ENCODE results near the gene C4orf33.

The C4orf33 gene

GRCh38 chr4:129077326-129077725 is 18.6 kb upstream of the C4orf33 start:
- TF ChIP-seq NFRKB (IDR thresholded peaks at IDR 0.05) (no peak), FOXK2 (IDR thresholded peaks at IDR 0.05) (no peak), ZNF384 (IDR thresholded peaks at IDR 0.05) (no peak), ELF4 (IDR thresholded peaks at IDR 0.05) (no peak), SP1 (IDR thresholded peaks at IDR 0.05) (no peak), FOXM1 (IDR thresholded peaks at IDR 0.05; ENCODE audit: borderline replicate concordance) (no peak)
- DNase-seq (ENCODE audit: extremely low spot score): no peak
- CTCF ChIA-PET: no interaction called here
- POLR2A ChIA-PET: interaction anchor here (1.5 kb wide), 1 partner anchor 16 kb away, joined by 4 read pairs; the partner anchor contains the start of gene SCLT1

- CTCF ChIA-PET: no interaction called here
- POLR2A ChIA-PET: no interaction called here
- no peak for TF ChIP-seq PKNOX1 (IDR thresholded peaks at IDR 0.05)
- no peak for TF ChIP-seq TARDBP (IDR thresholded peaks at IDR 0.05)
- no peak for DNase-seq (ENCODE audit: extremely low spot score)
These were observed 15.8 kb upstream of the C4orf33 start for GRCh38 chr4:129080129-129080528.

- DNase-seq (ENCODE audit: extremely low spot score): no peak
- ChIA-PET POLR2A (interaction anchor here (1.3 kb wide), 1 partner anchor 10 kb away, joined by 4 read pairs; no protein-coding TSS in a partner anchor), CTCF (interaction anchor here (0.7 kb wide), 2 partner anchors 140 to 151 kb away, joined by 3 to 5 read pairs; no protein-coding TSS in a partner anchor)
- no peak for TF ChIP-seq FOXM1 (IDR thresholded peaks at IDR 0.05; ENCODE audit: borderline replicate concordance)
- no peak for TF ChIP-seq TARDBP (IDR thresholded peaks at IDR 0.05)
- TF ChIP-seq CTBP1 (IDR thresholded peaks at IDR 0.05; ENCODE audit: borderline replicate concordance): no peak
- no peak for TF ChIP-seq HDGF (IDR thresholded peaks at IDR 0.05; ENCODE audit: borderline replicate concordance)
- no peak for TF ChIP-seq NFRKB (IDR thresholded peaks at IDR 0.05)
- no peak for TF ChIP-seq ZNF384 (IDR thresholded peaks at IDR 0.05)
- no peak for TF ChIP-seq ARNT (IDR thresholded peaks at IDR 0.05)
- no peak for TF ChIP-seq BHLHE40 (IDR thresholded peaks at IDR 0.05; ENCODE audit: borderline replicate concordance)
- TF ChIP-seq FOXA1 (IDR thresholded peaks at IDR 0.05): no peak
- no peak for TF ChIP-seq PKNOX1 (IDR thresholded peaks at IDR 0.05)
- TF ChIP-seq FOXK2 (IDR thresholded peaks at IDR 0.05): no peak
- no peak for TF ChIP-seq SP1 (IDR thresholded peaks at IDR 0.05)
- TF ChIP-seq LEF1 (IDR thresholded peaks at IDR 0.05; ENCODE audit: borderline replicate concordance): no peak
- no peak for TF ChIP-seq SUZ12 (IDR thresholded peaks at IDR 0.05)
- TF ChIP-seq L3MBTL2 (conservative IDR thresholded peaks at IDR 0.05): no peak
These were observed 13.7 kb upstream of the C4orf33 start for GRCh38 chr4:129082302-129082701.

- CTCF ChIA-PET: no interaction called here
- POLR2A ChIA-PET: no interaction called here
- TF ChIP-seq HDGF (IDR thresholded peaks at IDR 0.05; ENCODE audit: borderline replicate concordance) (no peak), BHLHE40 (IDR thresholded peaks at IDR 0.05; ENCODE audit: borderline replicate concordance) (no peak), CTBP1 (IDR thresholded peaks at IDR 0.05; ENCODE audit: borderline replicate concordance) (no peak), TARDBP (IDR thresholded peaks at IDR 0.05) (no peak), FOXM1 (IDR thresholded peaks at IDR 0.05; ENCODE audit: borderline replicate concordance) (no peak)
- DNase-seq (ENCODE audit: extremely low spot score): no peak
These were observed 10.5 kb upstream of the C4orf33 start for GRCh38 chr4:129085472-129085871.

- CTCF ChIA-PET: no interaction called here
- DNase-seq (ENCODE audit: extremely low spot score): no peak
- POLR2A ChIA-PET: no interaction called here
- no peak for TF ChIP-seq BHLHE40 (IDR thresholded peaks at IDR 0.05; ENCODE audit: borderline replicate concordance)
These were observed 8.4 kb upstream of the C4orf33 start for GRCh38 chr4:129087516-129087915.

GRCh38 chr4:129092631-129093190 is 3.2 kb upstream of the C4orf33 start:
- POLR2A ChIA-PET: interaction anchor here (0.9 to 2.1 kb wide), 8 partner anchors 10 to 609 kb away, joined by 3 to 7 read pairs (median 4); no protein-coding TSS in a partner anchor

GRCh38 chr4:129093191-129093920 is 2.6 kb upstream of the C4orf33 start, which contains the start of gene SCLT1:
Gene SCLT1 (minus strand): TSS chr4:129093539. CDS start chr4:129093103, 436 bp downstream.
- peak; percentile 92 for DNase-seq (ENCODE audit: extremely low spot score)
- ChIA-PET CTCF (no interaction called here), POLR2A (interaction anchor here (0.9 to 2.1 kb wide), 8 partner anchors 11 to 608 kb away, joined by 3 to 7 read pairs (median 4); no protein-coding TSS in a partner anchor)
- peak; percentile 88 for TF ChIP-seq PKNOX1 (IDR thresholded peaks at IDR 0.05)
- TF ChIP-seq NFRKB (IDR thresholded peaks at IDR 0.05): no peak
- TF ChIP-seq FOXM1 (IDR thresholded peaks at IDR 0.05; ENCODE audit: borderline replicate concordance): peak; percentile 94
- no peak for TF ChIP-seq ZNF384 (IDR thresholded peaks at IDR 0.05)
- peak; percentile 95 for TF ChIP-seq L3MBTL2 (conservative IDR thresholded peaks at IDR 0.05)
- TF ChIP-seq SUZ12 (IDR thresholded peaks at IDR 0.05): no peak

More at GRCh38 chr4:129092631-129093190, 3.2 kb upstream of the C4orf33 start:
- CTCF ChIA-PET: no interaction called here
- TF ChIP-seq ARNT (IDR thresholded peaks at IDR 0.05): no peak
- no peak for TF ChIP-seq FOXK2 (IDR thresholded peaks at IDR 0.05)
- TF ChIP-seq SP1 (IDR thresholded peaks at IDR 0.05): no peak
- no peak for TF ChIP-seq FOXA1 (IDR thresholded peaks at IDR 0.05)
- TF ChIP-seq ZNF384 (IDR thresholded peaks at IDR 0.05): no peak
- TF ChIP-seq NFRKB (IDR thresholded peaks at IDR 0.05): no peak
- no peak for TF ChIP-seq TARDBP (IDR thresholded peaks at IDR 0.05)
- no peak for TF ChIP-seq CTBP1 (IDR thresholded peaks at IDR 0.05; ENCODE audit: borderline replicate concordance)
- no peak for TF ChIP-seq LEF1 (IDR thresholded peaks at IDR 0.05; ENCODE audit: borderline replicate concordance)
- TF ChIP-seq L3MBTL2 (conservative IDR thresholded peaks at IDR 0.05): no peak
- no peak for TF ChIP-seq ELF4 (IDR thresholded peaks at IDR 0.05)
- no peak for TF ChIP-seq BHLHE40 (IDR thresholded peaks at IDR 0.05; ENCODE audit: borderline replicate concordance)
- DNase-seq (ENCODE audit: extremely low spot score): no peak
